IMR-90 (cell line): ENCODE results near the gene SLC12A7.

Source experiments
- BHLHE40 ChIP-seq: fragments of 150-350 bp; IDR thresholded peaks from 2 replicates; pipeline ENCODE4 v1.6.1; 2016; ENCODE audit warnings: mild to moderate bottlenecking, low read depth, low read length
- ELK1 ChIP-seq: fragments of 150-350 bp; IDR thresholded peaks from 2 replicates; pipeline ENCODE4 v1.6.1; 2016; ENCODE audit warnings: low read depth, mild to moderate bottlenecking, low read length, moderate library complexity, borderline replicate concordance
- FOS ChIP-seq: fragments of 150-350 bp; IDR thresholded peaks from 2 replicates; pipeline ENCODE4 v1.6.1; 2016; ENCODE audit warnings: low read depth, low read length
- MAFK ChIP-seq: IDR thresholded peaks from 2 replicates; pipeline ENCODE4 v1.6.1; 2012; ENCODE audit warnings: low read depth, low read length, improper control_type of control experiment
- MAZ ChIP-seq: IDR thresholded peaks from 2 replicates; pipeline ENCODE4 v1.6.1; 2012; ENCODE audit warnings: low read depth, mild to moderate bottlenecking, low read length, improper control_type of control experiment, moderate library complexity, borderline replicate concordance
- MXI1 ChIP-seq: IDR thresholded peaks from 2 replicates; pipeline ENCODE4 v1.6.1; 2012; ENCODE audit warnings: low read depth, mild to moderate bottlenecking, low read length, moderate library complexity, borderline replicate concordance
- POLR2A ChIP-seq: IDR thresholded peaks from 2 replicates; pipeline ENCODE4 v1.6.1; 2012; ENCODE audit warnings: mild to moderate bottlenecking, low read depth, low read length
- RFX5 ChIP-seq: IDR thresholded peaks from 2 replicates; pipeline ENCODE4 v1.8.0; 2012; ENCODE audit warnings: low read depth, mild to moderate bottlenecking, low read length, moderate library complexity
- SMC3 ChIP-seq: fragments of 150-350 bp; IDR thresholded peaks from 2 replicates; pipeline ENCODE4 v1.6.1; 2016; ENCODE audit warnings: low read depth, mild to moderate bottlenecking, antibody characterized with exemption, low read length, moderate library complexity
- TF ChIP-seq, protein P1 (sequence below): conservative IDR thresholded peaks from 2 replicates; pipeline ENCODE4 v1.5.1; 2012; ENCODE audit warnings: mild to moderate bottlenecking, low read depth, low read length, improper control_type of control experiment
- TF ChIP-seq, protein P2 (sequence below): fragments of 150-350 bp; IDR thresholded peaks from 2 replicates; pipeline ENCODE4 v1.6.1; 2017; ENCODE audit warnings: mild to moderate bottlenecking, antibody characterized with exemption, low read length, low read depth

DNA sequence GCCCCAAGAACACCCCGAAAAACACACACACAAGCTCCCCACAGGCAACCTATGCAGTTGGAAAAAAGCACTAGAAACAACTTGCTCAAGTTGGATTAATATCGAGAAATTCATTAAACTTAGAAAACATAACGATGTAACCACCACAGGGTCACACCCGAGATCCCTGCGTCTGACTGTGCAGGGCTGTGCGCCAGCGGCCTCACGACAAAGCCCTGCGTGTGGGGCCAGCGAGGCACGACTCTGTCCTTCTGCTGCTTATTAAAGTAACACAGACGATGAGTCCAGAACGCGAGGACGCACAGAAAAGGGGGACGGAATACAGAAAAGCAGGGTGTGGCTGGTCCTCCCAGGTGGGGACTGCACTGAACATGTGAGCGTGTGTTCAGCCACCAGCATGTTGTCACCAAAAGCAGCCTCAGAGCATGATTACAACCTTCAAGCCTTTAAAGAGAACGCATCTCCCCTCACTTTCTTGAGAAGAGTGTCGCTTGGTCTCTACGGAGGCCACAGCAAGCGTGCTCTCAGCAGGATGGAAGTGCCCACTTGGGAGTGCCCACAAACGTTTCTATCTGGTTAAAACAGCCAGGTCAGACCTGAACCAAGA lies 14.4 kb downstream of the SLC12A7 start:
- TF ChIP-seq, protein P1, sequence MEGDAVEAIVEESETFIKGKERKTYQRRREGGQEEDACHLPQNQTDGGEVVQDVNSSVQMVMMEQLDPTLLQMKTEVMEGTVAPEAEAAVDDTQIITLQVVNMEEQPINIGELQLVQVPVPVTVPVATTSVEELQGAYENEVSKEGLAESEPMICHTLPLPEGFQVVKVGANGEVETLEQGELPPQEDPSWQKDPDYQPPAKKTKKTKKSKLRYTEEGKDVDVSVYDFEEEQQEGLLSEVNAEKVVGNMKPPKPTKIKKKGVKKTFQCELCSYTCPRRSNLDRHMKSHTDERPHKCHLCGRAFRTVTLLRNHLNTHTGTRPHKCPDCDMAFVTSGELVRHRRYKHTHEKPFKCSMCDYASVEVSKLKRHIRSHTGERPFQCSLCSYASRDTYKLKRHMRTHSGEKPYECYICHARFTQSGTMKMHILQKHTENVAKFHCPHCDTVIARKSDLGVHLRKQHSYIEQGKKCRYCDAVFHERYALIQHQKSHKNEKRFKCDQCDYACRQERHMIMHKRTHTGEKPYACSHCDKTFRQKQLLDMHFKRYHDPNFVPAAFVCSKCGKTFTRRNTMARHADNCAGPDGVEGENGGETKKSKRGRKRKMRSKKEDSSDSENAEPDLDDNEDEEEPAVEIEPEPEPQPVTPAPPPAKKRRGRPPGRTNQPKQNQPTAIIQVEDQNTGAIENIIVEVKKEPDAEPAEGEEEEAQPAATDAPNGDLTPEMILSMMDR, result no peak
- no peak for TF ChIP-seq RFX5
- no peak for TF ChIP-seq SMC3
- TF ChIP-seq BHLHE40, result no peak
- TF ChIP-seq, protein P2, sequence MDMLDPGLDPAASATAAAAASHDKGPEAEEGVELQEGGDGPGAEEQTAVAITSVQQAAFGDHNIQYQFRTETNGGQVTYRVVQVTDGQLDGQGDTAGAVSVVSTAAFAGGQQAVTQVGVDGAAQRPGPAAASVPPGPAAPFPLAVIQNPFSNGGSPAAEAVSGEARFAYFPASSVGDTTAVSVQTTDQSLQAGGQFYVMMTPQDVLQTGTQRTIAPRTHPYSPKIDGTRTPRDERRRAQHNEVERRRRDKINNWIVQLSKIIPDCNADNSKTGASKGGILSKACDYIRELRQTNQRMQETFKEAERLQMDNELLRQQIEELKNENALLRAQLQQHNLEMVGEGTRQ, result no peak
- TF ChIP-seq ELK1, result no peak
- no peak for TF ChIP-seq POLR2A
- no peak for TF ChIP-seq FOS
- no peak for TF ChIP-seq MAZ
- no peak for TF ChIP-seq MAFK
- no peak for TF ChIP-seq MXI1
